Endodermal cell (in vitro differentiated cells): ENCODE data around the gene TWIST1. TPM values are rescaled to one million over a fixed set of nuclear protein-coding genes. Genes with fewer than 3 reads are reported as not detected.

Source experiments
- DNase-seq: peaks from one replicate; pipeline ENCODE4 v3.0.0-alpha.2; 2017
- H3K27ac ChIP-seq: 2 replicates; pipeline ENCODE4 v1.5.1; 2013; ENCODE audit warnings: mild to moderate bottlenecking, low read depth, low read length, moderate library complexity
- H3K27me3 ChIP-seq: 2 replicates; pipeline ENCODE4 v1.6.1; 2013; ENCODE audit warnings: mild to moderate bottlenecking, low read length, moderate library complexity; ENCODE audit not compliant: insufficient read depth, control insufficient read depth, poor library complexity, severe bottlenecking
- H3K36me3 ChIP-seq: 2 replicates; pipeline ENCODE4 v1.7.0; 2013; ENCODE audit warnings: mild to moderate bottlenecking, low read length, moderate library complexity; ENCODE audit not compliant: control insufficient read depth, insufficient read depth
- H3K4me1 ChIP-seq: one replicate; pipeline ENCODE4 v1.7.0; 2013; ENCODE audit warnings: low read length; ENCODE audit not compliant: control insufficient read depth, insufficient read depth
- H3K4me3 ChIP-seq: 2 replicates; pipeline ENCODE4 v1.5.1; 2013; ENCODE audit warnings: mild to moderate bottlenecking, low read length, moderate library complexity
- H3K9ac ChIP-seq: 2 replicates; pipeline ENCODE4 v1.6.1; 2013; ENCODE audit warnings: mild to moderate bottlenecking, low read length, moderate library complexity; ENCODE audit not compliant: poor library complexity, severe bottlenecking; ENCODE audit errors: extremely low read depth
- H3K9me3 ChIP-seq: 2 replicates; pipeline ENCODE4 v1.6.1; 2013; ENCODE audit warnings: mild to moderate bottlenecking, low read length, moderate library complexity; ENCODE audit not compliant: control insufficient read depth
- H3K27ac Mint-ChIP-seq: 2 replicates; pipeline ENCODE4 v1.8.0; 2020; ENCODE audit warnings: mixed read lengths
- H3K27me3 Mint-ChIP-seq: 2 replicates; pipeline ENCODE4 v1.8.0; 2021; ENCODE audit warnings: mild to moderate bottlenecking, mixed read lengths; ENCODE audit not compliant: insufficient read depth
- H3K36me3 Mint-ChIP-seq: 2 replicates; pipeline ENCODE4 v1.8.0; 2020; ENCODE audit warnings: low read depth, mixed read lengths
- H3K4me1 Mint-ChIP-seq: 2 replicates; pipeline ENCODE4 v1.8.0; 2020; ENCODE audit warnings: mixed read lengths
- H3K4me3 Mint-ChIP-seq: 2 replicates; pipeline ENCODE4 v1.8.0; 2020; ENCODE audit warnings: mild to moderate bottlenecking, moderate library complexity, mixed read lengths
- H3K9me3 Mint-ChIP-seq: 2 replicates; pipeline ENCODE4 v1.8.0; 2020; ENCODE audit warnings: mild to moderate bottlenecking, mixed read lengths
- CTCF ChIP-seq: fragments of 200-600 bp; sonication (generic); conservative IDR thresholded peaks from 2 replicates; pipeline ENCODE4 v1.5.0; 2021; ENCODE audit warnings: antibody characterized with exemption, mild to moderate bottlenecking
- WGBS, 2 experiments: methylation state at CpG; one replicate each; pipeline versions ENCODE4 v1.1.5 to v1.1.7; 2013; ENCODE audit warnings: missing lambda C conversion rate in 2 of 2, mixed read lengths in 1 of 2; ENCODE audit not compliant: insufficient coverage in 1 of 2, insufficient read length in 1 of 2; 5-methylcytosine and 5-hydroxymethylcytosine counted together
- total RNA-seq, 2 donors: library from RNA; stranded (reverse); fragmentation: NEBNext Ultra II Directional in 1 of 2; extraction: Animal tissue kit (Norgen Biotek cat#: 25700) in 1 of 2; gene quantifications; 2 replicates in 1 of 2; 3 replicates in 1 of 2; pipeline ENCODE4 v1.2.1, GENCODE V29; 2021

TWIST1 gene
- total RNA-seq, 2 donors from 2014 or later, result 0.46 to 0.88 TPM

- no peak for DNase-seq
- Mint-ChIP-seq H3K4me1 (peaks cover 10% of the 10 kb centered on the region), H3K27ac (no peak overlapping the region), H3K9me3 (no peaks in the 10 kb centered on the region), H3K36me3 (no peaks in the 10 kb centered on the region), H3K4me3 (no peak overlapping the region), H3K27me3 (peaks cover 51% of the 10 kb centered on the region)
- WGBS, 2 experiments, result 83 to 91% methylated on average over 4 of the region's 4 CpGs
- Histone ChIP-seq H3K27ac (no peak overlapping the region), H3K4me3 (no peak overlapping the region), H3K9ac (no peak overlapping the region), H3K4me1 (peaks cover 3% of the 10 kb centered on the region), H3K36me3 (no peaks in the 10 kb centered on the region), H3K27me3 (peaks cover 45% of the 10 kb centered on the region), H3K9me3 (no peaks in the 10 kb centered on the region)
- no peak for TF ChIP-seq CTCF
These were observed 22.4 kb upstream of the TWIST1 start for GRCh38 chr7:19139706-19140327.

DNA sequence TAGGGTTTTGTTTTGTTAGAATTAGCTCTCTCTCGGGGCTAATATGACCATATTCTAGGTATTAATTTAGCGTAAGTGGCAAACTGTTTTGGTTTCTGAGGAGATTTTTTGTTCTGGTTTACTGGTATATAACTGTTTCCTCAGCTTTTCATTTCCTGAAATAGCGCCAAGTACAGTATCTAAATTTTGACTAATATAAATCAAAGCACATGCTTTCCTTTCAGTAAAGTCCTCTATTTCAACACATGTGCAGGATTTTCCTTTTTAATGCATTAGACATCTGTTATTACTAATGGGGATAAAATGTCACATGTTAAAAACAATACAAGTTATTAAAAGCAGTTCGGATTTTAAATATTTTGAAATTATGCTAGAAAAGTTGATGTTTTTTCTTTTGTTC lies 16.4 kb upstream of the TWIST1 start:
- Mint-ChIP-seq H3K36me3 (no peaks in the 10 kb centered on the region), H3K4me1 (no peaks in the 10 kb centered on the region), H3K9me3 (no peaks in the 10 kb centered on the region), H3K27ac (no peak overlapping the region), H3K27me3 (peaks cover 2% of the 10 kb centered on the region), H3K4me3 (no peak overlapping the region)
- Histone ChIP-seq H3K27ac (no peak overlapping the region), H3K9me3 (no peaks in the 10 kb centered on the region), H3K4me1 (no peaks in the 10 kb centered on the region), H3K36me3 (no peaks in the 10 kb centered on the region), H3K9ac (no peak overlapping the region), H3K27me3 (no peaks in the 10 kb centered on the region), H3K4me3 (no peak overlapping the region)
- 89% methylated on average over 4 of the region's 4 CpGs; no CpG with 5 or more reads in 1 of the 2 experiments for WGBS, 2 experiments
- DNase-seq, result no peak
- TF ChIP-seq CTCF, result no peak

- 79 to 91% methylated on average over 3 of the region's 4 CpGs for WGBS, 2 experiments
- no peaks in the 10 kb centered on the region for H3K4me1 Mint-ChIP-seq
- no peaks in the 10 kb centered on the region for H3K9me3 ChIP-seq
These were observed 16.0 kb upstream of the TWIST1 start for GRCh38 chr7:19133390-19133789.

More at GRCh38 chr7:19133390-19133789, 16.0 kb upstream of the TWIST1 start:
- no peak for DNase-seq
- Histone ChIP-seq H3K27ac (no peak overlapping the region), H3K9ac (no peak overlapping the region), H3K36me3 (no peaks in the 10 kb centered on the region), H3K27me3 (no peaks in the 10 kb centered on the region), H3K4me1 (no peaks in the 10 kb centered on the region), H3K4me3 (no peak overlapping the region)
- Mint-ChIP-seq H3K36me3 (no peaks in the 10 kb centered on the region), H3K4me3 (no peak overlapping the region), H3K27me3 (no peaks in the 10 kb centered on the region), H3K9me3 (no peaks in the 10 kb centered on the region), H3K27ac (no peak overlapping the region)
- no peak for TF ChIP-seq CTCF
